Testis (tissue), 2 donors: ENCODE results near the gene HELB.

ENCODE experiments used
- POLR2A ChIP-seq: fragments of 450-650 bp; IDR thresholded peaks from one replicate; pipeline ENCODE4 v1.6.1; 2017; ENCODE audit warnings: antibody characterized with exemption, mild to moderate bottlenecking, moderate library complexity
- TF ChIP-seq, protein P1 (sequence below), 3 experiments: fragments of 450-650 bp in 2 of 3; fragments of 200-600 bp in 1 of 3; sonication (generic) in 1 of 3; IDR thresholded peaks; one replicate each; pipeline ENCODE4 v1.5.1; 2016 to 2019; ENCODE audit warnings: antibody characterized with exemption in 3 of 3, mild to moderate bottlenecking in 2 of 3, moderate library complexity in 1 of 3

GRCh38 chr12:66297923-66298322 is 4.4 kb upstream of the HELB start:
- no peak for TF ChIP-seq POLR2A
- TF ChIP-seq, protein P1, sequence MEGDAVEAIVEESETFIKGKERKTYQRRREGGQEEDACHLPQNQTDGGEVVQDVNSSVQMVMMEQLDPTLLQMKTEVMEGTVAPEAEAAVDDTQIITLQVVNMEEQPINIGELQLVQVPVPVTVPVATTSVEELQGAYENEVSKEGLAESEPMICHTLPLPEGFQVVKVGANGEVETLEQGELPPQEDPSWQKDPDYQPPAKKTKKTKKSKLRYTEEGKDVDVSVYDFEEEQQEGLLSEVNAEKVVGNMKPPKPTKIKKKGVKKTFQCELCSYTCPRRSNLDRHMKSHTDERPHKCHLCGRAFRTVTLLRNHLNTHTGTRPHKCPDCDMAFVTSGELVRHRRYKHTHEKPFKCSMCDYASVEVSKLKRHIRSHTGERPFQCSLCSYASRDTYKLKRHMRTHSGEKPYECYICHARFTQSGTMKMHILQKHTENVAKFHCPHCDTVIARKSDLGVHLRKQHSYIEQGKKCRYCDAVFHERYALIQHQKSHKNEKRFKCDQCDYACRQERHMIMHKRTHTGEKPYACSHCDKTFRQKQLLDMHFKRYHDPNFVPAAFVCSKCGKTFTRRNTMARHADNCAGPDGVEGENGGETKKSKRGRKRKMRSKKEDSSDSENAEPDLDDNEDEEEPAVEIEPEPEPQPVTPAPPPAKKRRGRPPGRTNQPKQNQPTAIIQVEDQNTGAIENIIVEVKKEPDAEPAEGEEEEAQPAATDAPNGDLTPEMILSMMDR (IDR thresholded peaks at IDR 0.05) = no peak
